SK-N-SH treated with all-trans-retinoic acid at 6 μM for 48 hours (cell line): Measurements from ENCODE around the gene PEX10.

ENCODE experiments used
- BACH2 ChIP-seq: fragments of 250-450 bp; sonication (Bioruptor Pico); IDR thresholded peaks from 2 replicates; pipeline ENCODE4 v1.9.0; 2021; ENCODE audit warnings: mild to moderate bottlenecking, borderline replicate concordance
- CSDC2 ChIP-seq: fragments of 250-450 bp; sonication (Bioruptor Pico); IDR thresholded peaks from 2 replicates; pipeline ENCODE4 v1.5.0; 2020; ENCODE audit warnings: mild to moderate bottlenecking, moderate library complexity
- GLIS3 ChIP-seq: fragments of 250-450 bp; sonication (Bioruptor Pico); IDR thresholded peaks from 2 replicates; pipeline ENCODE4 v1.5.0; 2020; ENCODE audit warnings: mild to moderate bottlenecking, moderate library complexity
- ISL1 ChIP-seq: fragments of 250-450 bp; sonication (Bioruptor Pico); IDR thresholded peaks from 2 replicates; pipeline ENCODE4 v2.1.2; 2022; ENCODE audit warnings: mild to moderate bottlenecking, moderate library complexity
- PPARA ChIP-seq: fragments of 250-450 bp; sonication (Bioruptor Pico); IDR thresholded peaks from 2 replicates; pipeline ENCODE4 v1.5.0; 2020; ENCODE audit warnings: mild to moderate bottlenecking, borderline replicate concordance
- RARB ChIP-seq: fragments of 250-450 bp; sonication (Bioruptor Pico); IDR thresholded peaks from 2 replicates; pipeline ENCODE4 v1.8.0; 2021; ENCODE audit warnings: mild to moderate bottlenecking, moderate library complexity
- SNAI2 ChIP-seq: fragments of 250-450 bp; sonication (Bioruptor Pico); IDR thresholded peaks from 2 replicates; pipeline ENCODE4 v1.5.0; 2020; ENCODE audit warnings: mild to moderate bottlenecking, moderate library complexity
- TOX ChIP-seq: fragments of 250-450 bp; sonication (Bioruptor Pico); IDR thresholded peaks from 2 replicates; pipeline ENCODE4 v1.8.0; 2021; ENCODE audit warnings: mild to moderate bottlenecking, moderate library complexity, borderline replicate concordance
- TF ChIP-seq, protein P1 (sequence below): fragments of 250-450 bp; sonication (Bioruptor Pico); IDR thresholded peaks from 2 replicates; pipeline ENCODE4 v1.8.0; 2020; ENCODE audit warnings: mild to moderate bottlenecking, moderate library complexity, borderline replicate concordance
- TF ChIP-seq, protein P2 (sequence below): fragments of 250-450 bp; sonication (Bioruptor Pico); IDR thresholded peaks from 2 replicates; pipeline ENCODE4 v1.5.1; 2020; ENCODE audit warnings: low read depth, mild to moderate bottlenecking, moderate library complexity
- TF ChIP-seq, protein P3 (sequence below): fragments of 250-450 bp; sonication (Bioruptor Pico); IDR thresholded peaks from 2 replicates; pipeline ENCODE4 v1.5.1; 2021; ENCODE audit warnings: mild to moderate bottlenecking, moderate library complexity

DNA sequence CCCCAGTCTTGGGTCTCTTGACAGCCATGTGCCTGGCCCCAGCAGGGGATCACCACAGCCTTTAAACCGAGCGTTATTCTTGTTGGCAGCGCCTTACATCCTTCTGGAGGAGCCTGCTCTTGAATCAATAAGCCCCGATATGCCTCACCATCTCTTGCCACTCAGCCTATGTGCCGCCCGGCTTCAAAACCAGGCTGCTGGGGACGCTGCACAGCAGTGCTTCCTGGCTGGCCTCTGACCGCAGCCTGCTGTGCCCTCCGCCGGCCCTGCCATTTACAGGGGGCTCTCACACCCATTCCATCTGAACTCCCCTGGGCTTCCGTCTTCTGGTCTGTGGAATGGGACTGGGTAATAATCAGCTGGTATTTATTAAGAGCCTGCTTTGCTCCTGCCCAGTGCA lies 3.0 kb upstream of the PEX10 start:
- TF ChIP-seq RARB (CRISPR knock-in tag) (no peak), TOX (CRISPR knock-in tag) (no peak), SNAI2 (CRISPR knock-in tag) (no peak), CSDC2 (CRISPR knock-in tag) (no peak), PPARA (CRISPR knock-in tag) (no peak), ISL1 (CRISPR knock-in tag) (no peak), GLIS3 (no peak), BACH2 (no peak)
- TF ChIP-seq, protein P1, sequence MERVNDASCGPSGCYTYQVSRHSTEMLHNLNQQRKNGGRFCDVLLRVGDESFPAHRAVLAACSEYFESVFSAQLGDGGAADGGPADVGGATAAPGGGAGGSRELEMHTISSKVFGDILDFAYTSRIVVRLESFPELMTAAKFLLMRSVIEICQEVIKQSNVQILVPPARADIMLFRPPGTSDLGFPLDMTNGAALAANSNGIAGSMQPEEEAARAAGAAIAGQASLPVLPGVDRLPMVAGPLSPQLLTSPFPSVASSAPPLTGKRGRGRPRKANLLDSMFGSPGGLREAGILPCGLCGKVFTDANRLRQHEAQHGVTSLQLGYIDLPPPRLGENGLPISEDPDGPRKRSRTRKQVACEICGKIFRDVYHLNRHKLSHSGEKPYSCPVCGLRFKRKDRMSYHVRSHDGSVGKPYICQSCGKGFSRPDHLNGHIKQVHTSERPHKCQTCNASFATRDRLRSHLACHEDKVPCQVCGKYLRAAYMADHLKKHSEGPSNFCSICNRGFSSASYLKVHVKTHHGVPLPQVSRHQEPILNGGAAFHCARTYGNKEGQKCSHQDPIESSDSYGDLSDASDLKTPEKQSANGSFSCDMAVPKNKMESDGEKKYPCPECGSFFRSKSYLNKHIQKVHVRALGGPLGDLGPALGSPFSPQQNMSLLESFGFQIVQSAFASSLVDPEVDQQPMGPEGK (CRISPR knock-in tag): no peak
- TF ChIP-seq, protein P2, sequence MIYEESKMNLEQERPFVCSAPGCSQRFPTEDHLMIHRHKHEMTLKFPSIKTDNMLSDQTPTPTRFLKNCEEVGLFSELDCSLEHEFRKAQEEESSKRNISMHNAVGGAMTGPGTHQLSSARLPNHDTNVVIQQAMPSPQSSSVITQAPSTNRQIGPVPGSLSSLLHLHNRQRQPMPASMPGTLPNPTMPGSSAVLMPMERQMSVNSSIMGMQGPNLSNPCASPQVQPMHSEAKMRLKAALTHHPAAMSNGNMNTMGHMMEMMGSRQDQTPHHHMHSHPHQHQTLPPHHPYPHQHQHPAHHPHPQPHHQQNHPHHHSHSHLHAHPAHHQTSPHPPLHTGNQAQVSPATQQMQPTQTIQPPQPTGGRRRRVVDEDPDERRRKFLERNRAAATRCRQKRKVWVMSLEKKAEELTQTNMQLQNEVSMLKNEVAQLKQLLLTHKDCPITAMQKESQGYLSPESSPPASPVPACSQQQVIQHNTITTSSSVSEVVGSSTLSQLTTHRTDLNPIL: no peak
- TF ChIP-seq, protein P3, sequence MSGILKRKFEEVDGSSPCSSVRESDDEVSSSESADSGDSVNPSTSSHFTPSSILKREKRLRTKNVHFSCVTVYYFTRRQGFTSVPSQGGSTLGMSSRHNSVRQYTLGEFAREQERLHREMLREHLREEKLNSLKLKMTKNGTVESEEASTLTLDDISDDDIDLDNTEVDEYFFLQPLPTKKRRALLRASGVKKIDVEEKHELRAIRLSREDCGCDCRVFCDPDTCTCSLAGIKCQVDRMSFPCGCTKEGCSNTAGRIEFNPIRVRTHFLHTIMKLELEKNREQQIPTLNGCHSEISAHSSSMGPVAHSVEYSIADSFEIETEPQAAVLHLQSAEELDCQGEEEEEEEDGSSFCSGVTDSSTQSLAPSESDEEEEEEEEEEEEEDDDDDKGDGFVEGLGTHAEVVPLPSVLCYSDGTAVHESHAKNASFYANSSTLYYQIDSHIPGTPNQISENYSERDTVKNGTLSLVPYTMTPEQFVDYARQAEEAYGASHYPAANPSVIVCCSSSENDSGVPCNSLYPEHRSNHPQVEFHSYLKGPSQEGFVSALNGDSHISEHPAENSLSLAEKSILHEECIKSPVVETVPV (CRISPR knock-in tag): no peak
